Activated CD4-positive, alpha-beta T cell treated with anti-CD3 and anti-CD28 coated beads for 36 hours (primary cell): Measurements from ENCODE around the gene SPI1. TPM values are rescaled to one million over a fixed set of nuclear protein-coding genes. Genes with fewer than 3 reads are reported as not detected.

Source experiments
- ATAC-seq: fragments of 200-7000 bp; cut with Tn5 transposase; one replicate; pipeline ENCODE4 v1.10.0; 2021; ENCODE audit warnings: mild to moderate bottlenecking, moderate library complexity
- CTCF ChIA-PET: fragments of 350-600 bp; sonication (Branson Sonifier 250); formaldehyde crosslinking; loops from one replicate; lab custom pipeline; 2021; ENCODE audit warnings: antibody characterized with exemption; lab: Charles Lee
- POLR2A ChIA-PET: fragments of 350-600 bp; sonication (Branson Sonifier 250); formaldehyde crosslinking; loops from one replicate; lab custom pipeline; 2021; ENCODE audit warnings: antibody characterized with exemption, inconsistent platforms; lab: Charles Lee
- DNase-seq: peaks from one replicate; pipeline ENCODE4 v3.0.0-alpha.2; 2020
- H3K27ac Mint-ChIP-seq: one replicate; pipeline ENCODE4 v1.8.0; 2021; ENCODE audit warnings: mixed read lengths
- H3K27me3 Mint-ChIP-seq: one replicate; pipeline ENCODE4 v1.8.0; 2021; ENCODE audit warnings: mixed read lengths
- H3K36me3 Mint-ChIP-seq: one replicate; pipeline ENCODE4 v1.8.0; 2021; ENCODE audit warnings: low read depth, mixed read lengths
- H3K4me1 Mint-ChIP-seq: one replicate; pipeline ENCODE4 v1.8.0; 2021; ENCODE audit warnings: mixed read lengths
- H3K4me3 Mint-ChIP-seq: one replicate; pipeline ENCODE4 v1.8.0; 2021; ENCODE audit warnings: mild to moderate bottlenecking, moderate library complexity, mixed read lengths
- H3K9me3 Mint-ChIP-seq: one replicate; pipeline ENCODE4 v1.8.0; 2021; ENCODE audit warnings: low read depth, mixed read lengths
- intact Hi-C, 2 experiments: fragments of 100-400 bp; cut with DNase I in 1 of 2; cut with micrococcal nuclease in 1 of 2; formaldehyde crosslinking; loops; one replicate each; pipeline versions ENCODE4 v1.14.2 to v1.15.1; 2022 to 2024; cut with DNase I, micrococcal nuclease
- total RNA-seq, 2 experiments: library from RNA; stranded (reverse); gene quantifications; one replicate each; pipeline ENCODE4 v1.2.3, GENCODE V29; 2021

Gene SPI1
- under 1 TPM; 0.11 to 0.30 TPM for total RNA-seq

DNA sequence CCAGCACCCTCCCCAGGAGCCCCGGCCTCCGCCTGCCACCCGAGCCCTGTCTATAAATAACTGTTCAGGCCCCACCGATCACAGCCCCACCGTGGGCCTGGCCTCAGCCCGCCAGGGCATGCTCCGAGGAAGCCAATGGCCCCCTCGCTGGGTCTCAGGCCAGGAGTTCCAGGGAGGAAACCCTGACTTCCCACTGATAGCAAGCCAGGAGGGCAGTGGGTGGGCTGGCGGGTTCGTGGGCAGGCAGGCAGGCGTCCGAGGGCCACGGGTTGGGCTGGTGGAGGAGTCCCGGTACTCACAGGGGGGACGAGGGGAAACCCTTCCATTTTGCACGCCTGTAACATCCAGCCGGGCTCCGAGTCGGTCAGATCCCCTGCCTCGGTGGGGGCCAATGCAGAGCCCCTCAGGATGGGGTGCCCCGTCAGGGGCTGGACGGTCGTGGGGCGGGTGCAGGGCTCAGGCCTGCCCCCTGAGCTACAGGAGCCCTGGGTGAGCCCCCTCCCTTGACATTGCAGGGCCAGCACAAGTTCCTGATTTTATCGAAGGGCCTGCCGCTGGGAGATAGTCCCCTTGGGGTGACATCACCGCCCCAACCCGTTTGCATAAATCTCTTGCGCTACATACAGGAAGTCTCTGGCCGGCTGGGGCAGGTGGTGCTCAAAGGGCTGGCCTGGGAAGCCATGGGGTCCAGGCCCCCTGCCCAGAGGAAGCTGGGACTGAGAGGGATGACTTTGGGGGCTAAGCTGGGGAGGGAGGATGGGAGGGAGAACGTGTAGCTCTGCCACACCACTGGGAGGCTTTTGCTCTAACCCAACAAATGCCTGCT is at the start of gene SPI1:
SPI1 (minus strand) TSS at position 538 of the 826 bp plus-strand sequence; CDS start at position 344, 194 bp downstream.
- no peak for DNase-seq
- Mint-ChIP-seq H3K27ac (no peak within 1 kb of the TSS), H3K4me3 (no peak within 1 kb of the TSS), H3K36me3 (no peaks in the 10 kb centered on the region), H3K9me3 (no peaks in the 10 kb centered on the region), H3K27me3 (no peaks in the 10 kb centered on the region), H3K4me1 (peaks cover 11% of the 10 kb centered on the region)
- ATAC-seq, result no peak
- ChIA-PET POLR2A (no interaction called here), CTCF (interaction anchor here (0.5 to 0.6 kb wide), 2 partner anchors 207 to 254 kb away, joined by 3 to 5 read pairs; no protein-coding TSS in a partner anchor)
- intact Hi-C loops, result no loop called here

- no peaks in the 10 kb centered on the region for H3K9me3 Mint-ChIP-seq
- intact Hi-C loops, result loop anchor here (1.0 to 10.0 kb wide), 17 partner anchors 18 to 1312 kb away; partner anchors contain the start of genes DDB2 (in 2 of the 2), SLC39A13 (in 2 of the 2), ACP2 (in 1 of the 2) and ARHGAP1 (in 1 of the 2)
- H3K4me1 Mint-ChIP-seq, result peaks cover 24% of the 10 kb centered on the region
- H3K27me3 Mint-ChIP-seq, result no peaks in the 10 kb centered on the region
- peak; percentile 100 for DNase-seq
- H3K27ac Mint-ChIP-seq, result peak within 1 kb of the TSS; percentile 100
- H3K4me3 Mint-ChIP-seq, result peak within 1 kb of the TSS; percentile 100
- peak; percentile 98 for ATAC-seq
- CTCF ChIA-PET, result interaction anchor here (0.6 to 7.6 kb wide), 7 partner anchors 10 to 357 kb away, joined by 3 to 69 read pairs (median 5); partner anchors contain the start of genes ACP2 and SLC39A13
- POLR2A ChIA-PET, result interaction anchor here (0.6 to 1.4 kb wide), 5 partner anchors 9 to 341 kb away, joined by 3 to 10 read pairs (median 4); partner anchors contain the start of gene ACP2
- peaks cover 34% of the 10 kb centered on the region for H3K36me3 Mint-ChIP-seq
Measured at GRCh38 chr11:47426062-47426956, 48.0 kb upstream of the SPI1 start, which contains the start of gene PSMC3. TSS of gene PSMC3 (minus strand) at chr11:47426439. CDS start at chr11:47426279, 160 bp downstream.

- no peaks in the 10 kb centered on the region for H3K27me3 Mint-ChIP-seq
- peaks cover 24% of the 10 kb centered on the region for H3K4me1 Mint-ChIP-seq
- no peak for ATAC-seq
- no peaks in the 10 kb centered on the region for H3K9me3 Mint-ChIP-seq
- no peak for DNase-seq
- peak overlapping the region; percentile 100 for H3K27ac Mint-ChIP-seq
- ChIA-PET POLR2A (interaction anchor here (0.6 to 1.4 kb wide), 3 partner anchors 177 to 342 kb away, joined by 3 to 6 read pairs (median 4); partner anchors contain the start of gene ACP2), CTCF (interaction anchor here (1.2 to 7.6 kb wide), 3 partner anchors 9 to 51 kb away, joined by 5 to 69 read pairs (median 7); partner anchors contain the start of gene SLC39A13)
- intact Hi-C loops, result loop anchor here (1.0 to 10.0 kb wide), 17 partner anchors 17 to 1311 kb away; partner anchors contain the start of genes DDB2 (in 2 of the 2), SLC39A13 (in 2 of the 2), ACP2 (in 1 of the 2) and ARHGAP1 (in 1 of the 2)
- peak overlapping the region; percentile 100 for H3K4me3 Mint-ChIP-seq
- H3K36me3 Mint-ChIP-seq, result peaks cover 36% of the 10 kb centered on the region
Measured at GRCh38 chr11:47425611-47426010, 47.3 kb upstream of the SPI1 start.

- no peaks in the 10 kb centered on the region for H3K4me1 Mint-ChIP-seq
- H3K27ac Mint-ChIP-seq, result no peak overlapping the region
- DNase-seq (no peak), ATAC-seq (no peak)
- H3K9me3 Mint-ChIP-seq, result no peaks in the 10 kb centered on the region
- H3K27me3 Mint-ChIP-seq, result no peaks in the 10 kb centered on the region
- POLR2A ChIA-PET, result no interaction called here
- intact Hi-C loops, result no loop called here
- H3K4me3 Mint-ChIP-seq, result no peak overlapping the region
- H3K36me3 Mint-ChIP-seq, result peaks cover 41% of the 10 kb centered on the region
- CTCF ChIA-PET, result interaction anchor here (0.7 to 1.0 kb wide), 3 partner anchors 9 to 127 kb away, joined by 3 to 4 read pairs (median 4); no protein-coding TSS in a partner anchor
Measured at GRCh38 chr11:47418454-47419259, 40.3 kb upstream of the SPI1 start.

GRCh38 chr11:47417712-47418111 is 39.4 kb upstream of the SPI1 start:
- POLR2A ChIA-PET, result interaction anchor here (1.6 kb wide), 1 partner anchor 9 kb away, joined by 3 read pairs; the partner anchor contains the start of gene PSMC3

GRCh38 chr11:47415949-47416472 is 37.7 kb upstream of the SPI1 start:
- POLR2A ChIA-PET, result no interaction called here
- ATAC-seq, result no peak
- intact Hi-C loops, result no loop called here

More at GRCh38 chr11:47417712-47418111, 39.4 kb upstream of the SPI1 start:
- ATAC-seq (no peak), DNase-seq (no peak)
- Mint-ChIP-seq H3K4me3 (no peak overlapping the region), H3K4me1 (no peaks in the 10 kb centered on the region), H3K27ac (no peak overlapping the region), H3K36me3 (peaks cover 39% of the 10 kb centered on the region), H3K27me3 (no peaks in the 10 kb centered on the region), H3K9me3 (no peaks in the 10 kb centered on the region)
- intact Hi-C loops, result no loop called here
- CTCF ChIA-PET, result interaction anchor here (0.5 to 1.2 kb wide), 3 partner anchors 44 to 258 kb away, joined by 3 read pairs; no protein-coding TSS in a partner anchor

GRCh38 chr11:47415091-47415854 is 36.9 kb upstream of the SPI1 start:
- Mint-ChIP-seq H3K27ac (peak overlapping the region; percentile 37), H3K27me3 (no peaks in the 10 kb centered on the region), H3K9me3 (no peaks in the 10 kb centered on the region), H3K4me3 (no peak overlapping the region), H3K4me1 (no peaks in the 10 kb centered on the region), H3K36me3 (peaks cover 32% of the 10 kb centered on the region)
- ChIA-PET CTCF (interaction anchor here (0.6 kb wide), 1 partner anchor 102 kb away, joined by 4 read pairs; no protein-coding TSS in a partner anchor), POLR2A (no interaction called here)
- intact Hi-C loops, result no loop called here
- ATAC-seq (no peak), DNase-seq (no peak)

More at GRCh38 chr11:47415949-47416472, 37.7 kb upstream of the SPI1 start:
- CTCF ChIA-PET, result interaction anchor here (0.6 to 1.2 kb wide), 2 partner anchors 10 to 103 kb away, joined by 4 to 5 read pairs; partner anchors contain the start of gene PSMC3
- Mint-ChIP-seq H3K9me3 (no peaks in the 10 kb centered on the region), H3K27me3 (no peaks in the 10 kb centered on the region), H3K4me3 (no peak overlapping the region), H3K27ac (no peak overlapping the region), H3K36me3 (peaks cover 32% of the 10 kb centered on the region), H3K4me1 (no peaks in the 10 kb centered on the region)
- no peak for DNase-seq

DNA sequence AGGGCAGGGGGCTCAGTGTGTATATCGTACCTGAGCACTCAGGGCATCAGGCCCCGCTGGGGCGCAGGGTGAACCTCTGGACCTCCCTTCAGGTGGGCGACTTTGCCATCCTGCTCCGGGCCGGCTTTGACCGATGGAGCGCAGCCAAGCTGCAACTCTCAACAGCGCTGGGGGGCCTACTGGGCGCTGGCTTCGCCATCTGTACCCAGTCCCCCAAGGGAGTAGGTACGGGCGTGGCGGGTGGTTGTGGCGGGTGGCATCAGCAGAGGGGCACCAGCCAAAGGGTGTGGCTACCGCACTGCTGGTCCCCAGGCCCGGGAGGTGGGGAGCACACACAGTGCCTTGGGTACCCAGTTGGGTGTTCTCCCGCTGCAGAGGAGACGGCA is 36.3 kb upstream of the SPI1 start:
- Mint-ChIP-seq H3K4me1 (no peaks in the 10 kb centered on the region), H3K27ac (no peak overlapping the region), H3K27me3 (no peaks in the 10 kb centered on the region), H3K4me3 (no peak overlapping the region), H3K9me3 (no peaks in the 10 kb centered on the region), H3K36me3 (peaks cover 26% of the 10 kb centered on the region)
- intact Hi-C loops, result no loop called here
- ATAC-seq (no peak), DNase-seq (no peak)
- POLR2A ChIA-PET, result no interaction called here
- CTCF ChIA-PET, result no interaction called here

DNA sequence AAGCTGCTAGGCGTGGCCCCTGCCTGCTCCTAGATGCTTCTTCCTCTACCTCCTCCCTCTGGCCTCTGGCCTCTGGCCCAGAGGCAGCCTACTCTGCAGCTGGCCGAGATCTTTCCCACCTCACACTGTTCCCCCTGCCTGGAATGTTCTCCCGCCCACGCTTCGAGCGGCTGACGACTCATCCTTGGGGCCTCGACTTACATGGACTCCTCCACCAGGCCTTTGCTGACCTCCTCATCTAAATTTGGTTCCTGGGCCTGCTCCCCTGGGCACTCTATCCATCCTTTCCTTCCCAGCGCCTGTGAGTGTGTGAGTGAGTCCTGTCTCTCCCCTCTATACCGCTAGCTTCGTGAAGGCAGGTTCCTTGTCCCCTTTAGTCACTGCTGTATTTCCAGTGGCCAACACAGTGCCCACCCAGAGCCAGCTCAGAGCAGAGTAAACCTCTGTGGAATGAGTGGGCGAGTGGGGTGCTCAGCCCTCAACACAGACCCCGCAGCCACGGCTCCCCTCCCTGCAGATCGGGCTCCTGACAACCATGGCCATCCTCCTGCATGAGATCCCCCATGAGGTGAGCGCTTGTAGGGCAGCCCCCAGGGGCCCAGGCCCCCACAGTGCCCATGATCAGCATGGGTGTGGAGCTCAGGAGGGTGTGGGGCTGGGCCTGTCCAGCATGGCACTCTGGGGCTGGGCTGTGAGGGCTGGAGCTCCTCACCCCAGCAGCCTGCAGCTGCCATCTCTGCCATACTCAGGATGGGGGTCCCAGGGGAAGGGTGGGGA is 35.7 kb upstream of the SPI1 start:
- H3K4me3 Mint-ChIP-seq, result no peak overlapping the region
- no peak overlapping the region for H3K27ac Mint-ChIP-seq
- CTCF ChIA-PET, result interaction anchor here (0.6 to 0.7 kb wide), 2 partner anchors 32 to 40 kb away, joined by 3 read pairs; no protein-coding TSS in a partner anchor
- H3K27me3 Mint-ChIP-seq, result no peaks in the 10 kb centered on the region
- ATAC-seq (no peak), DNase-seq (no peak)
- H3K36me3 Mint-ChIP-seq, result peaks cover 24% of the 10 kb centered on the region
- intact Hi-C loops, result no loop called here
- peaks cover 4% of the 10 kb centered on the region for H3K4me1 Mint-ChIP-seq
- POLR2A ChIA-PET, result no interaction called here
- H3K9me3 Mint-ChIP-seq, result no peaks in the 10 kb centered on the region
